ENCODE results near the gene CCNL1.
A peak's percentile ranks its signal among the peaks of the same experiment; 100 is the strongest.

The CCNL1 gene

GRCh38 chr3:157145606-157146322 lies 14.2 kb downstream of the CCNL1 start:
- no peak for DNase-seq (ENCODE audit: low read depth in 2 of 2)

- no peak for DNase-seq (ENCODE audit: low read depth in 2 of 2)
Measured at GRCh38 chr3:157142315-157142714, 17.6 kb downstream of the CCNL1 start.

- no peak for DNase-seq (ENCODE audit: low read depth in 2 of 2)
Measured at GRCh38 chr3:157139938-157140534, 19.9 kb downstream of the CCNL1 start.

GRCh38 chr3:157136647-157137387 lies 23.1 kb downstream of the CCNL1 start:
- no peak for DNase-seq (ENCODE audit: low read depth in 2 of 2)

- no peak for DNase-seq (ENCODE audit: low read depth in 2 of 2)
Measured at GRCh38 chr3:157135671-157136396, 24.1 kb downstream of the CCNL1 start.

- no peak for DNase-seq (ENCODE audit: low read depth in 2 of 2)
Measured at GRCh38 chr3:157134620-157135191, 25.2 kb downstream of the CCNL1 start.

GRCh38 chr3:157133434-157134320 lies 26.3 kb downstream of the CCNL1 start:
- no peak for DNase-seq (ENCODE audit: low read depth in 2 of 2)

- DNase-seq (ENCODE audit: low read depth in 2 of 2), result no peak
Measured at GRCh38 chr3:157132936-157133335, 27.0 kb downstream of the CCNL1 start.

- DNase-seq (ENCODE audit: low read depth in 2 of 2), result no peak
Measured at GRCh38 chr3:157132341-157132740, 27.6 kb downstream of the CCNL1 start.

- DNase-seq (ENCODE audit: low read depth in 2 of 2), result no peak
Measured at GRCh38 chr3:157131861-157132260, 28.1 kb downstream of the CCNL1 start.

GRCh38 chr3:157130467-157131251 lies 29.3 kb downstream of the CCNL1 start:
- peak; percentile 27 to 34 for DNase-seq (ENCODE audit: low read depth in 2 of 2)

- no peak for DNase-seq (ENCODE audit: low read depth in 2 of 2)
Measured at GRCh38 chr3:157129803-157130466, 30.0 kb downstream of the CCNL1 start.

GRCh38 chr3:157128771-157129681 lies 30.9 kb downstream of the CCNL1 start:
- peak in 1 of 2 donors; percentile 7 for DNase-seq (ENCODE audit: low read depth in 2 of 2)

GRCh38 chr3:157127831-157128767 lies 31.8 kb downstream of the CCNL1 start:
- DNase-seq (ENCODE audit: low read depth in 2 of 2), result peak; percentile 49 to 63

- DNase-seq (ENCODE audit: low read depth in 2 of 2), result no peak
Measured at GRCh38 chr3:157127268-157127667, 32.7 kb downstream of the CCNL1 start.

- DNase-seq (ENCODE audit: low read depth in 2 of 2), result no peak
Measured at GRCh38 chr3:157126365-157126764, 33.6 kb downstream of the CCNL1 start.

GRCh38 chr3:157125101-157125500 lies 34.8 kb downstream of the CCNL1 start:
- no peak for DNase-seq (ENCODE audit: low read depth in 2 of 2)
